Prostate gland (tissue), 2 donors: ENCODE results near the gene LPP.

Source experiments
- POLR2A ChIP-seq: fragments of 450-650 bp; IDR thresholded peaks from one replicate; pipeline ENCODE4 v1.6.1; 2016; ENCODE audit warnings: antibody characterized with exemption, mild to moderate bottlenecking
- TF ChIP-seq, protein P1 (sequence below), 4 experiments: fragments of 200-600 bp in 2 of 4; fragments of 450-650 bp in 2 of 4; sonication (generic) in 2 of 4; IDR thresholded peaks; 1 replicate in 3 of 4; 2 replicates in 1 of 4; pipeline ENCODE4 v1.5.1; 2016 to 2019; ENCODE audit warnings: antibody characterized with exemption in 4 of 4, mild to moderate bottlenecking in 2 of 4, moderate library complexity in 2 of 4

DNA sequence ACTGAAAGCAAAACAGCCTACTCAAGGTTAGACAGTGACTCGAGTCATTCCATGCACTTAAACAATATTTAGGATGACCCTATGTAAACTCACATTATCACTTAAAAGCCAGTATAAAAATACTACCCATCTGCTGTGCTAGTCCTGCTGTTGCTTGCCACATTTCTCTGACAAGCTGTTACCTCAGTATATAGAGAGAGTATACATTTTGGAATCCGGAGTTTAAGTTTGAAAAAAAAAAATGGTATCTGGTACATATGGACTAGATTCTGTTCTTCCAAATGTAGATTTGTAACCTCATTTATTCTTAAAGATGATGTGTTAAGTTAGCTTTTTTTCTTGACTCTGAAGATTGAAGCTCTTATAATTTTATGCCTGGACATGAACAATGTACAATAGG is 514.0 kb downstream of the LPP start:
- TF ChIP-seq, protein P1, sequence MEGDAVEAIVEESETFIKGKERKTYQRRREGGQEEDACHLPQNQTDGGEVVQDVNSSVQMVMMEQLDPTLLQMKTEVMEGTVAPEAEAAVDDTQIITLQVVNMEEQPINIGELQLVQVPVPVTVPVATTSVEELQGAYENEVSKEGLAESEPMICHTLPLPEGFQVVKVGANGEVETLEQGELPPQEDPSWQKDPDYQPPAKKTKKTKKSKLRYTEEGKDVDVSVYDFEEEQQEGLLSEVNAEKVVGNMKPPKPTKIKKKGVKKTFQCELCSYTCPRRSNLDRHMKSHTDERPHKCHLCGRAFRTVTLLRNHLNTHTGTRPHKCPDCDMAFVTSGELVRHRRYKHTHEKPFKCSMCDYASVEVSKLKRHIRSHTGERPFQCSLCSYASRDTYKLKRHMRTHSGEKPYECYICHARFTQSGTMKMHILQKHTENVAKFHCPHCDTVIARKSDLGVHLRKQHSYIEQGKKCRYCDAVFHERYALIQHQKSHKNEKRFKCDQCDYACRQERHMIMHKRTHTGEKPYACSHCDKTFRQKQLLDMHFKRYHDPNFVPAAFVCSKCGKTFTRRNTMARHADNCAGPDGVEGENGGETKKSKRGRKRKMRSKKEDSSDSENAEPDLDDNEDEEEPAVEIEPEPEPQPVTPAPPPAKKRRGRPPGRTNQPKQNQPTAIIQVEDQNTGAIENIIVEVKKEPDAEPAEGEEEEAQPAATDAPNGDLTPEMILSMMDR (IDR thresholded peaks at IDR 0.05): no peak
- no peak for TF ChIP-seq POLR2A
